Activated CD4-positive, alpha-beta T cell treated with anti-CD3 and anti-CD28 coated beads for 4 hours (primary cell): ENCODE results near the gene SNTG2.
"Not testable (repeated sequence)": the region's sequence is repeated elsewhere in the genome, so short reads cannot be mapped to it uniquely, and the experiment has no call there.

Experiments used
- DNase-seq, 2 donors: peaks; one replicate each; pipeline ENCODE4 v3.0.0-alpha.2; 2020

Gene SNTG2

GRCh38 chr2:1060372-1060771 lies 109.7 kb downstream of the SNTG2 start:
- no peak for DNase-seq

GRCh38 chr2:1060987-1061386 lies 110.3 kb downstream of the SNTG2 start:
- DNase-seq, result no peak

- DNase-seq, result no peak
Observed at GRCh38 chr2:1068241-1068640, 117.6 kb downstream of the SNTG2 start.

GRCh38 chr2:1068822-1069221 lies 118.2 kb downstream of the SNTG2 start:
- no peak for DNase-seq

- DNase-seq, result no peak
Observed at GRCh38 chr2:1069847-1070246, 119.2 kb downstream of the SNTG2 start.

GRCh38 chr2:1070601-1071000 lies 120.0 kb downstream of the SNTG2 start:
- no peak for DNase-seq

- DNase-seq, result no peak
Observed at GRCh38 chr2:1071650-1072049, 121.0 kb downstream of the SNTG2 start.

- no peak for DNase-seq
Observed at GRCh38 chr2:1072250-1072649, 121.6 kb downstream of the SNTG2 start.

GRCh38 chr2:1077911-1078310 lies 127.3 kb downstream of the SNTG2 start:
- no peak for DNase-seq

- no peak for DNase-seq
Observed at GRCh38 chr2:1078326-1078725, 127.7 kb downstream of the SNTG2 start.

- no peak for DNase-seq
Observed at GRCh38 chr2:1079873-1080799, 129.5 kb downstream of the SNTG2 start.

- DNase-seq, result no peak
Observed at GRCh38 chr2:1081451-1082225, 131.0 kb downstream of the SNTG2 start.

- DNase-seq, result no peak
Observed at GRCh38 chr2:1082456-1083205, 132.0 kb downstream of the SNTG2 start.

- no peak for DNase-seq
Observed at GRCh38 chr2:1088192-1088860, 137.7 kb downstream of the SNTG2 start.

GRCh38 chr2:1088940-1089339 lies 138.3 kb downstream of the SNTG2 start:
- no peak for DNase-seq

GRCh38 chr2:1091895-1092585 lies 141.4 kb downstream of the SNTG2 start:
- DNase-seq, result no peak

- DNase-seq, result not testable (repeated sequence)
Observed at GRCh38 chr2:1093668-1094067, 143.0 kb downstream of the SNTG2 start.

GRCh38 chr2:1097101-1097500 lies 146.5 kb downstream of the SNTG2 start:
- DNase-seq, result no peak

GRCh38 chr2:1099418-1099817 lies 148.8 kb downstream of the SNTG2 start:
- DNase-seq, result no peak

- no peak for DNase-seq
Observed at GRCh38 chr2:1101011-1101782, 150.5 kb downstream of the SNTG2 start.

GRCh38 chr2:1101982-1102590 lies 151.4 kb downstream of the SNTG2 start:
- no peak for DNase-seq
